Endothelial cell of hepatic sinusoid (primary cell): ENCODE results near the gene MTFR1L.

Source experiments
- in situ Hi-C: cut with HindIII; loops from 2 replicates; pipeline ENCODE4 v1.10.0; 2017; ENCODE audit warnings: low sequenced_read_pairs

Gene MTFR1L

GRCh38 chr1:25819491-25820246 is at the start of gene MTFR1L:
MTFR1L (plus strand) TSS chr1:25819954; CDS start chr1:25823105, 3,151 bp downstream.
- in situ Hi-C loops = no loop called here

GRCh38 chr1:25770541-25771220 is 49.1 kb upstream of the MTFR1L start:
- in situ Hi-C loops = no loop called here

DNA sequence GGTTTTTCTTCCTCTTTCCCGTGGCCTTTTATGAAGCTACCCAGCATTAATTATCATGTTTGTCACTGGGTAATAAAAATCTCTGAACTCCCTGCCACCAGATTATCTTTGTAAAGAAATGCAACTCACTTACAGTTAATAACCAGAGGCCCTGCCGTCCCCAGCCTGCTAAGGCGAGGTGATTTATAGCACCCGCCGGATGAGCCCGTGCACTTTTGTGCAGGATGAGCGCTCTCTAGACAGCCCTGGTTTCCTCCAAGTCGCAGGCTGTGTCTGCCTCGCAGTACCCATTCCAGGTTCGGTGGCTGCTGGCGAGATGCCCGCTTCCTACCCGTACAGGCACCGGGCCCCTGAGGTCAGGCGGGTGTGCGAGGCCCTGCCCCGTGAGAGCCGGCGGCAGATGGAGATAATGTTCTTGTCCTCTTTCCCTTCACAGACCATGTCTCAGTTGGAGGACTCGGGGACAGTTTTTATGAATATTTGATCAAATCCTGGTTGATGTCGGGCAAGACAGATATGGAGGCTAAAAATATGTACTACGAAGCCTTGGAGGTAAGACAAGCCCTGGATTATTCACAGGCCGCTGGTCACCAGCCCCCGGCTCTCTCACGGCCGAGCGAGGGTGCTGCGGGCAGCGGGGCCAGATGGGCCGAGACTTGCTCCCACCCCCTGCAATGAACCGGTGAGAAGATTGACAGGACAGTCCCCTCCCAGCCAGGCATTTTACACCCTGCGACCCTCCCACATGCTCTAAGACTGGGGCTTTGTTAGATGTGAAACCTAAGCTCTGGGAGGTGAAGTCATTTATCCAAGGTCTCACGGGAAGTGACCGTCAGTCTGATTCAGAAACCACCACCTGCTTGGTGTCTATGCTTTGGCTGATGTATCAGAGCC is 48.3 kb upstream of the MTFR1L start:
- in situ Hi-C loops = no loop called here

DNA sequence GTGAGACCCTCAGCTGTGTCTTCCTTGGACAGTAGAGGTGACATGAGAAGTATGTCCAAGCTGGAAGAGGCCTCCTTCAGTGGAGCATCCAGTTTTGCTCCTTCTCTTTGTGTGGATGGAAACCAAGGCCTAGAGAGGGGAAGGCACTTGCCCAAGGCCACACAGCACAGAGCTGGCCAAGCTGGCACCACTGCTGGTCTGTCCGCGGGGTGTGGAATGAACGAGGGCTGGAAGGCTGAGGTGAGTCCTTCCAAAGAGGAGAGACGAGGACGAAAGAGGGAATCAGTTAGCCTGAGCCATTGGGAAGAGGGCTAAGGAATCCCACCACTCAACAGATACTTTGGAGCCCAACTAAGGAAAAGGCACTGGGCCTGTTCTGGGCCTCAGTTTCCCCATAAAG is 47.6 kb upstream of the MTFR1L start:
- in situ Hi-C loops = no loop called here

GRCh38 chr1:25772692-25773245 is 47.0 kb upstream of the MTFR1L start:
- in situ Hi-C loops = no loop called here

DNA sequence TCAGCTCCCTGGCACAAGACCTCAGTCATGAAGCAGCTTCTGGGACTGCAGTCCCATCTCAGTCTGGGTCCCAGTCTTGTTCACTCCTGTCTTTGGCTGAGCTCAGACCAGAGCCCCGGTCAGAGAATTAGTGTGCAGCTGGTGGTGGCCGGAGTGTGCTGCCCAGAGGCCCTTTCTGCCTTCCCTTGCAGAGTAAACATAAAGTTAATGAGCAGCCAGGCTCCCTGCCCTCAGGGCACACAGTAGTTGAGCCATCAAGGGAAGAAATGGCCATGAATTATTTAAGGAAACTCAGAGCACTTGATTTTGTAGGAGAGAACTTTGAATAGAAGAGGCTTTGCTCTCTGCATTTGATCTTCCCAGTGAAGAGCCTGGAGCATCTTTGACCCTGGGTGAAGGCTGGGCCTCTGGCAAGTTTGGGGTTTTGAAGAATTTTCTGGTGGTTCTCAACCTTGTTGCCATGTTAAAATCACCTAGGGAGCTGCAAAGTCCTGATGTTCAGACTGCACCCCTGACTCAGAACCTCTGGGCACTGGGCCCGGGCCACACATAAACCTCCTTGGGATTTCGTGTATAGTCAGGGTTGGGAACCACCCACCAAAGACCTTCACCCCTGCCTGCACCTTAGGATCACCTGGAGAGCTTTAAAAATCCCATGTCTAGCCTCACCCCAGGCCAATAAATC is 46.2 kb upstream of the MTFR1L start:
- in situ Hi-C loops = no loop called here

GRCh38 chr1:25774206-25774803 is 45.4 kb upstream of the MTFR1L start:
- in situ Hi-C loops = no loop called here

DNA sequence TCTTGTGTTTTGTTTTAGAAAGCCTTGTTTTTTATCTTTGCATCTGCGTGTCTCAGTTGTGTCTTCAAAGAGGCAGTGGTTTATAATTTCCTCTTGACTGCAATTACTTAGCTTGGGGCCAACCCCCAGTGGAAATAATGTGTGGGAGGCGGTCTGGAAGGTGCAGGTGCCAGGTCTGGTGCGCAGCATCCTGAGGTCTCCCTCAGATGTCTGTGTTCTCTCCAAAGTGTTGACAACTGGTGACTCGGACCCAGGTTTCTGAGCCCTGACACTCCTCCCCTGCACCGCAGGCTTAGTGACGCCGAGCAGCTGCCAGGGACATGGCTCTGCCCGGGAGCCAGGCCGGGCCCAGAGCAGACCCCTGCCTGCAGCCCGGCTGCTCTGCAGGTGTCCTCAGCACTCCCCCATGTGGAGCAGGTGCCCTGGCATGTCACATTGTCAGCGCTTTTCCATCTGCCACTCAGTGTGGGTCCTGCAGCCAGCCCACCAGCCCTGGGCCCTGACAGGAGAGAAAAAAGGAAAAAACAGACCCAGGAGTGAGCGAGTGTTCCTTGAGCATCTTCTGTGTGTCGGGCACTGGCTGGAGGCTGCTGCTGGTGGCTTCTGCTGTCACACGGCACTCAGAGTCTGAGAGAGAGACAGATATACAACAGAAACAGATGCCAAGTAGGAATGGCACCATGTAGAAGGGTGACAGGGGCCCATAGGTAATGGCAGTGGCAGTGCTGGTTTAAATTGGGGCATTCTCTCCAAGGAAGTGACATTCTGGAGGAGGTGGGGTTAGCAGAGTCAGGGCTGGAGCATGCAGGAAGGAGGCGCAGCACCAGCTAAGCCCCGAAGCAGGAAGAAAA is 44.6 kb upstream of the MTFR1L start:
- in situ Hi-C loops = no loop called here

- in situ Hi-C loops = no loop called here
These were observed 40.4 kb upstream of the MTFR1L start for GRCh38 chr1:25779388-25779787.

DNA sequence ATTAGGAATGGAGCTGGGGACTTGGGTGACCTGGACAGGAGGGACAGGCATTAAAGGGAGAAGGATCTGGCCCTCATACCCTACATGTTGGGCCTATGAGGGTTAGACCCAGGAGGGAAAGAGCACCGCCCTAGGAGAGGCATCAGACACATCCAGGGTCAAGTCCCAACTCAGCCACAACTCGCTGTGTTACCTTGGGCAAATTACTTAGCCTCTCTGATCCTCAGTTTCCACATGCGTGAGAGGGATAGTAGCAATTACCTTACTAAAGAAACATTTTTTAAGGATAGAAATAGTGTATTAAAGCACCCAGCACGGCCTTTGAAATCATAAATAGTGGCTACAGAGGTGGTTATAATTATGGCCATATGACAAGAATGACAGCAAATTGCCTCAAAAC is 39.9 kb upstream of the MTFR1L start:
- in situ Hi-C loops = loop anchor here (10.0 kb wide), 1 partner anchor 185 kb away; no protein-coding TSS in a partner anchor

DNA sequence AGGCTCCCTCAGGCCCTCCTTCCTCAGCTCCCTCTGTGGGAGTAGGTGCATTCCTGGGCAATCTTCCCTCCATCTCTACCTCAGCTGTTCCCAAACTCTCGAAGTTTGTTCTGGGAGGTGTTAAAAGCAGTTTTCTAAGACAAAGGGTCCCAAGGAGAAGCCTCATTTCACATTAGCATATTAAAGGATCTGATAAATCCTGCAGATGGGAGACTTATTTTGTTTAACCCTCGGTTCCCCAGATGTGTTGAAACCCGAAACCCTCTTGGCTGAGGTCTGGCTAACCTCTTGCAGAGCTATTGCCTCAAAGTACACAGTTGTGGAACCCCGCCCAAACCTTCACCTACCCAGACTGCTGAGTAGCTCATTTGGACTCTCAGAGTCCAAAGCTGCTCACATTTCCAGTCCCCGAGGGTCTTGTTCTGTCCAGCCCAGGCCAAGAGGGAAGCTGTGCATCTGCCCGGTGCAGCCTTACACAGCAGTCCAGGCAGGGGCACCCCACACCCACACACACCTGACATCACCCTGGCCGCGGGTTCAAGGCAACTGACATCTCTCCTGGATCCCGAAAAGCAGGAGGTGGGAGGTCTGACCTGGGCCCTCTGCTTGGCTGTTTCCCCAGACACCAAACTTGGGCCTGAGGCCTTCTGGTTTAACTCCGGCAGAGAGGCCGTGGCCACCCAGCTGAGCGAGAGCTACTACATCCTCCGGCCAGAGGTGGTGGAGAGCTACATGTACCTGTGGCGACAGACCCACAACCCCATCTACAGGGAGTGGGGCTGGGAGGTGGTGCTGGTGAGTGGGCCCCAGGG is 39.2 kb upstream of the MTFR1L start:
- in situ Hi-C loops = loop anchor here (10.0 kb wide), 1 partner anchor 186 kb away; no protein-coding TSS in a partner anchor

DNA sequence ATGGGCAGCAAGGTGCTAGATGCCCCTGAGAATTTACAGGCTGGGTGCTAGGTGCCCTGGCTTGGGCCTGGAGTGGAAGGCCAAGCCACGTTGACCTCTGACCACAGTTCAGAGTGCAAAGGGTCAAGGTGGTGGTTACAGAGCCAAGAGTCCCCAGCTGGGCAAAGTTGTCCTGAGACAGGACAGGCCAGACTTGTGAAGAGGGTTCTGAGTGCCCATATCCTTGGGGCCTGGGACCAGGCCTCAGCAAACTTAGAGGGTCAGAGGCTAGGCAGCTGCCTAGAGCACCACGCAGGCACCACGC is 38.7 kb upstream of the MTFR1L start:
- in situ Hi-C loops = loop anchor here (10.0 kb wide), 1 partner anchor 186 kb away; no protein-coding TSS in a partner anchor

DNA sequence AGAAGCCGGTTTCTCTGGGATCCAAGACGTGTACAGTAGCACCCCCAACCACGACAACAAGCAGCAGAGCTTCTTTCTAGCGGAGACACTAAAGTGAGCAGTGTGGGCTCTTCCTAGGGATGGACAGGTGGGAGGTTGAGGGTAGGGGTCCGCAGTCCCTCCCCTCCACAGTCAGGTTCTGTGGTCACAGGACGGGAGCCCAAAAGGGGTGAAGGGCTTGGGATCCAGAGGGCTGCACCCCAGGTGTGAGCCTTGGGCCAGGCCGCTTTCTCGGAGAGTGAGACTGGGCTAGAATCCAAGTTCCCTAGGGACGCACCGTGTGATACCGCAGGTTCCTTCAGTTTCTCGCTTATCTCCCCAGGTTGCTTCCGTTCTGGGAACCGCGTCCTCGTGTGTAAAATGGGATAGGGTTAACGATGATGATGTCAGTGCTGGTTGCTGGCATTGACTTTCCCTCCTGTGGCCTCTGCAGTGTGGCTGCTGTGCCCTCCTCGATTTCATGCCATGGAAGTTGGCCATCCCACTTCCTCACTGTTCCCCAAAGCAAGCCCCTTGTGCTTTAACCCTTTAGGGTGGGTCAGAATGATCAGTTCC is 37.0 kb upstream of the MTFR1L start:
- in situ Hi-C loops = loop anchor here (10.0 kb wide), 1 partner anchor 188 kb away; no protein-coding TSS in a partner anchor

GRCh38 chr1:25784575-25785051 is 35.1 kb upstream of the MTFR1L start:
- in situ Hi-C loops = loop anchor here (5.0 to 10.0 kb wide), 2 partner anchors 32 to 190 kb away; no protein-coding TSS in a partner anchor

GRCh38 chr1:25785333-25786067 is 34.3 kb upstream of the MTFR1L start:
- in situ Hi-C loops = loop anchor here (5.0 to 10.0 kb wide), 2 partner anchors 33 to 191 kb away; no protein-coding TSS in a partner anchor

DNA sequence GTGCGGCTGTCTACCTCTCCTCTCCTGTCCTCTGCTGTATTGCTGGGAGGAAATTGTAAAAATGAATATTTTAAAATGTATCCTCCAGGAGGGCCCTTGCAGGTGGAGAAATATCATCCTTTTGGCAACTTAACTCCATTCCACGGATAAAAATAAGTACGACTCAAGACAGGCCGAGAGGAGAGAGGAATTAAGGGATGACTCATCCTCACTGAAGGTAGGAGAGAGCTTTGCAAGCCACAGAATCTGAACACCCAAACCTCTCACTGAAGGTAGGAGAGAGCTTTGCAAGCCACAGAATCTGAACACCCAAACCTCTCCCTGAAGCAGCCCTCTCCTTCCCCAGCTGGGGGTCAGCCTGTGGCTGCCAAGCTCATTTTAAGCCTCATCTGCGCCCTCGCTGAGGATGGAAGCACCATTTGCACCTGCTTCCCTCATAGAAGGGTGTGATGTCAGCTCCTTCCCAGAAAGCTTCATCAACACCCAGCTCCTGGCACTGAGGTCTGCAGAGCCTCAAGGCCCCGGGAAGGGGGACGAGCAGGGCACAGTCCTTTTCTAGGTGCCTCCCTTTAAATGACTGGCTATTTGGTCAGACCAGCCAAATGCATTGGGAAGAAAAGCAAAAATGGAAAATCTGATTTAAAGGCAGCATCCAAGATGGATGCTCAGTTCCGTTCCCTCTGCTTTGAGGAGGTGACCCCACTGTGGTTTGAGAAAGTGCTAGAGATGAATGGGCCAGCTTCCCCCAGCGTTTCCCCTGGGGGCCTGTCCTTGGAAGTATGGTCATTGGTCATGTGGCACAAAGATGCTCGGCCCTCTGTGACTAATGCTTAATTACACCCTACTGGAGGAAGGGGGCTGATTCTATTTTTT is 32.6 kb upstream of the MTFR1L start:
- in situ Hi-C loops = loop anchor here (5.0 to 10.0 kb wide), 2 partner anchors 35 to 192 kb away; no protein-coding TSS in a partner anchor
